ENCODE measurements around the gene JPT2.
"Not testable (repeated sequence)": the region's sequence is repeated elsewhere in the genome, so short reads cannot be mapped to it uniquely, and the experiment has no call there.

JPT2 gene

DNA sequence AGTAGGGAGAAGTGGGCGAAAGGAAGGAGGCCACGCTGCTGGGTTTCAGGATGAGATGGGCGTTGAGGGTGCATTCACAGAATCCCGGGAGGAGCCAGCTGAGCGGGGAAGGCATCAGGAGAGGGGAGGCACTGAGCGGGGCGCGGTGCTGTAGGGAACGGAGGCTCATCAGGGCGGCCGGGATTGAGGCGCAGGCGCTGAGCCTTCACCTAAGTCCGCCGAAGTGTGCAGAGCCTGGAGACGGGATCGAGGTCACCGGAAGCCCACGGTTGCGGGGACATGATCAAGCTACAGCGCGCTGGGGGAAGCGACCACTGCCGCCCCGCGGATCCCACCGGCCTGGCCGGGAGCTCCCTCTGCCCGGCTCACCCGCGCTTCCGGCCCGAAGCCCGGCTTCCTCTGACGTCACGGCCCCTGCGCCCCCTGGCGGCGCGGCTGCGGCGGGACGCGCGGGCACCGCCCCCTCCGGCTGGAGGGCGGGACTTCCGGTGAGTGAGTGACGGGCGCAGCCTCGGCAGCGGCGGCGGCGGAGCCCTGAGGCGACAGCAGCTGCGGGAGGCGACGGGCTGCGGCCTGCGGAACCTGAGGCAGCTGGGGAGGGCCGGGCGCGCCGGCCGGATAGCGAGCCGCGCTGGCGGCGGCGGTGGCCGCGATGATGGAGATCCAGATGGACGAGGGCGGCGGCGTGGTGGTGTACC, 27.8 kb downstream of the JPT2 start, which contains the start of gene MAPK8IP3:
Gene MAPK8IP3 (plus strand): TSS at position 508 of the 698 bp plus-strand sequence. CDS start 145 bp downstream, at position 653.
- peak; percentile 96 to 99 (median 97) for DNase-seq (ENCODE audit: low read depth in 2 of 3, low spot score in 2 of 3)

DNA sequence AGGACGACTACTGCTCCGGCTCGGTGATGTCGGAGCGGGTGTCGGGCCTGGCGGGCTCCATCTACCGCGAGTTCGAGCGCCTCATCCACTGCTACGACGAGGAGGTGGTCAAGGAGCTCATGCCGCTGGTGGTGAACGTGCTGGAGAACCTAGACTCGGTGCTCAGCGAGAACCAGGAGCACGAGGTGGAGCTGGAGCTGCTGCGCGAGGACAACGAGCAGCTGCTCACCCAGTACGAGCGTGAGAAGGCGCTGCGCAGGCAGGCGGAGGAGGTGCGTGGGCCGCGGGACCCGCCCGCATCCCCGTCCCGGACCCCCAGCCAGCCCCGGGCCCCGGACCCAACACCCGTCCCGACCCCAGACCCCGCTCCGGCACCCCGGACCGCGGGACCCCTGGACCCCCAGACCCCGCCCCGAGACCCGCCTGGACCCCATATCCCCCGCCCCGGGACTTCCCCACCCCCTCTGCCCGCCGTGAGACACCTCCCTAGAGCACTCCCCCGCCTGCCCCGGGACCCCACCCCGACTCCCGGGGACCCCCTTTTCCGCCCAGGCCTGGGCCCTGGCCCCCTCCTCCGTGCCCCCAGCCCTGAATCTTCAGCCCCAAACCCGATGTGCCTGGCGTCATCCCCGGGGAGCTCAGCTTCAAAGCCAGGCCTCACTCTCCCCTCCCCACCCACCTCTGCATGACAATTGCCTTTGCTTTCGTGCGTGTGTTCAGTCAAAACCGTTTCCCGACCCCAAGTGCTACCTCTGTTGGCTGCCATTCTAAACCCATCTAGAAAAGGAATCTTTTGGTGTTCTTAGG, 28.5 kb downstream of the JPT2 start:
- DNase-seq (ENCODE audit: low read depth in 2 of 3, low spot score in 2 of 3), result no peak

GRCh38 chr16:1707193-1707790, 29.2 kb downstream of the JPT2 start:
- no peak for DNase-seq (ENCODE audit: low read depth in 2 of 3, low spot score in 2 of 3)

- no peak for DNase-seq (ENCODE audit: low read depth in 2 of 3, low spot score in 2 of 3)
These were observed 30.1 kb downstream of the JPT2 start for GRCh38 chr16:1708083-1708767.

DNA sequence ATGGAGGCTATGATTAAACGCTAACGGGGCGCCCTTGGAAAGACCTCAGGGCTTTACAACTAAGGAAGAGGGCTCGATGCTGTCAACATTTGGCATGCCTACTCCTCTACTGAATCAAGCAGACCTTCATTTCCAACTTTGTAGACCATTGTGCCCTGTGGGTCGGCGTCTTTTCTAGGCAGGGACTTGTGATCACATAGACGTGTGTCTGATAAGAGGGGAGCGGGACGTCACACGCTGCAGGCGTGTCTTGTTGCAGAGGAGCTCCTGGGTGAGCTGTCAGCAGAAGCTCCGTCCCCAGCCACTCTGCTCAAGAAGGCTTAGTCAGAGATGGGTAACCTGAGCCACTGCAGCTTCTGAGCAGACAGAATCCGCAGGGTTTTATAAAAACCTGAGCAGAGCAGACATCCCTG, 30.7 kb downstream of the JPT2 start:
- DNase-seq (ENCODE audit: low read depth in 2 of 3, low spot score in 2 of 3), result no peak

GRCh38 chr16:1709356-1709755, 31.3 kb downstream of the JPT2 start:
- DNase-seq (ENCODE audit: low read depth in 2 of 3, low spot score in 2 of 3), result no peak

DNA sequence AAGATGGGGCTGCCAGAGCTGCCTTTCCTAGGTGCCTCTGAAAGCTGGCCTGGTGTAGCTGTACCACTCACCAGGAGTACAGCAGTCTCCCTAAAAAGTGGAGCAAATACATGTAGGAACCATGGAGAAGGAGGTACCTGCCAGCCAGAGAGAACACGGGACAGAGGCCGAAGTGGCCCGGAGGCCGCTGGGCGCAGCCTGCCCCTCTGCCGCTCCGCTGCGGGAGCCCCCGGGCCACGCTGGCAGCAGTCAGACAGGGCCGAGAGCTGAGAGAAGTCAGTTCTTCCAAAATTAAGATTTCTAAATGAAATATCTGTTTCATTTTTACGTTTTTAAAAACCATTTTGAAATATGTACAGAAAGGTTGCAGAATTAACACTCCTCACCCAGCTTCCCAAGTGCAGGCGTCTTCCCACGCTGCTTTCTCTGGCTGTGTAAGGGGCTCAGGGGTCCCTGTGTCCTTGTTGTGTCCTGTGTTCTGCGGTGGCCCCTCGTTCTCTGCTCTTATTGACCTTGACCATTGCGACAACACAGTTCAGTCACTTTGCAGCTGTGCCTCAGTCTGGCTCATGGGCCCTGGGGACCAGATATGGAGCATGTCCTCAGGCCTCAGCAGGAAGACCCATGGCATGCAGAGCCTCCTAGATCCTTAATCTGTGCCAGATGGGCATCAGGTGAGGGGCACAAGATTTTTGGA, 32.9 kb downstream of the JPT2 start:
- DNase-seq (ENCODE audit: low read depth in 2 of 3, low spot score in 2 of 3), result no peak

GRCh38 chr16:1712791-1713261, 34.7 kb downstream of the JPT2 start:
- no peak for DNase-seq (ENCODE audit: low read depth in 2 of 3, low spot score in 2 of 3)

DNA sequence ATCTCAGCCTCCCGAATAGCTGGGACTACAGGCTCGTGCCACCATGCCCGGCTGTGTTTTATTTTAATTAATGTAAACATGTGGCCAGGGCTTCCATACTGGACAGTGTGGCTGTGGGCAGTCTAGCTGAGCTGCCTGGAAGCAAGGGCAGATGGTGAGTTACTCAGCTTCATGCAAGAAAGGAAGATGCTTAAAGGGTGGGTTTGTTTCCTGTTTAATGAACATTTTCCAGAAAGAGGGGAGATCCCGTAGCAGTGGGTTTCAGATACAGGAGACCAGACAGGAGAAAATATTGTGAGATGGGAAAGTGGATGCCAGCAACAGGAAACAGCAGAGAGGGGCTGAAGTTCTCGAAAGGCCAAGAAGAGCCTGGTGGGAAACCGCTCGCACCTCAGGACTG, 35.3 kb downstream of the JPT2 start:
- no peak for DNase-seq (ENCODE audit: low read depth in 2 of 3, low spot score in 2 of 3)

DNA sequence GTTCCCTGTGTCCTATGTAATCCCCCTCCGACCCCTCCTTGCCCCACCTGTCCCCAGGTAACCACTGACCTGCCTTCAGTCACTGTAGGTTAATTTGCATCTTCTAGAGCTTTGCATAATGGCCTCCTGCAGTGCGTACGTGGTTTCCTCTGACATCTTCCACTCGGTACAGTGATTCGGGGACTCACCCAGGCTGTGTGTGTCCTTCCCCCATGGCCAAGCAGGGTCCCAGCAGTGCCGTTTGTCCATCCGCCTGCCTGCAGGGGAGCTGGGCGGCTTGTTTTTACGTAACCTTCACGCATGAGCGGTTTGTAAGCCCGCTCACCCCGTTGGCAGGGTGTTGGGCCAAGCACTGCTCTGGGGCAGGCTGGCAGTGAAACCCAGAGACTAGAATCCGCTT, 35.9 kb downstream of the JPT2 start:
- DNase-seq (ENCODE audit: low read depth in 2 of 3, low spot score in 2 of 3), result no peak

- no peak for DNase-seq (ENCODE audit: low read depth in 2 of 3, low spot score in 2 of 3)
These were observed 37.1 kb downstream of the JPT2 start for GRCh38 chr16:1715220-1715619.

DNA sequence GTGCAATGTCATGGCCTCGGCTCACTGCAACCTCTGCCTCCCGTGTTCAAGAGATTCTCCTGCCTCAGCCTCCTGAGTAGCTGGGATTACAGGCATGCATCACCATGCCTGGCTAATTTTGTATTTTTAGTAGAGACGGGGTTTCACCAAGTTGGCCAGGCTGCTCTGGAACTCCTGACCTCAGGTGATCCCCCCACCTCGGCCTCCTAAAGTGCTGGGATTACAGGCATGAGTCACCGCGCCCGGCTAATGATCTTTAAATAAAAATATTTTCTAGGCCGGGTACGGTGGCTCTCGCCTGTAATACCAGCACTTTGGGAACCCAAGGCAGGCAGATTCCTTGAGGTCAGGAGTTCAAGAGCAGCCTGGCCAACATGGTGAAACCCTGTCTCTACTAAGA, 40.2 kb downstream of the JPT2 start:
- DNase-seq (ENCODE audit: low read depth in 2 of 3, low spot score in 2 of 3), result not testable (repeated sequence)

GRCh38 chr16:1719559-1720229, 41.6 kb downstream of the JPT2 start:
- not testable (repeated sequence) for DNase-seq (ENCODE audit: low read depth in 2 of 3, low spot score in 2 of 3)

GRCh38 chr16:1721372-1721771, 43.3 kb downstream of the JPT2 start:
- no peak for DNase-seq (ENCODE audit: low read depth in 2 of 3, low spot score in 2 of 3)

DNA sequence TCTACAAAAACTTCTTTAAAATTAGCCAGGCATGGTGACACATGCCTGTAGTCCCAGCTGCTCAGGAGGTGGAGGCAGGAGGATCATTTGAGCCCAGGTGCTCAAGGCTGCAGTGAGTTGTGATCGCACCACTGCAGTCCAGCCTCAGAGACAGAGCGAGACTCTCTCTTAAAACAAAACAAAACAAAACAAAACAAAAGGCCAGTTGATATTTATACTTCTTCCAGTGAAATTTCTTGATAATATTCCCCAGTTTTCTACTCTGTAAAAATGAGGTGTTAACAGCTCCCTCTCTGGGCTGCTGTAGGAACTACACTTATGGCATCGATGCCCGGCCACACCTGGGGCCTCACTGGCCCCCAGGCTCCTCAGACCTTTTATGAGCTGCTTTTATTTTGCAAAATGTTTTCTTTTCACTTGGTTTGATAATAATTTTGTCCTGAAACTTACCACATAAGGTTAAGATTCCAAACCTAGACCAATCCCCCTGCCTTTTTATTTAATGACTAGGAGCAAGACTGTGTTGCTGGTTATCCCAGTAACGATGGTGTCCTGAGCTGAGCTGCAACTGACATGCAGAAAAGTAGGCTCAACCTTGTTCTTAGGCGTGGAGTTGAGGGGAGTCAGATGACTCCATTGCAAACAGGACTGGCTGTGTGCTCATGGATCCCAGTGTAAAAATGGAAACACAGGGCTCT, 45.5 kb downstream of the JPT2 start:
- no peak for DNase-seq (ENCODE audit: low read depth in 2 of 3, low spot score in 2 of 3)

DNA sequence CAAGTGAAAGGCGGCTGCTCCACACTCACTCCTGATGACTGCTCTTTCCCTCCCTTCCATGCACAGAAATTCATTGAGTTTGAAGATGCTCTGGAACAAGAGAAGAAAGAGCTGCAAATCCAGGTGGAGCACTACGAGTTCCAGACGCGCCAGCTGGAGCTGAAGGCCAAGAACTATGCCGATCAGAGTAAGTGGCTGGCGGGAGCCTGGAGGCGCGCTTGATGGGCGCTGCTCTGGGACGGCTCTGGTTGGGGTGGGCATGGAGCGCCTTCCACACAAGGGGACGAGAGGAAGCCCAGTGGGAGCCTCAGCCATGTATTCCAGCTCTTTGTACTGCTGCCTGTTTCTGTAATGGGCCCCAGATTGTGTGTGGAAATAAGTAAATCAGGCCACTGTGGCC, 46.4 kb downstream of the JPT2 start:
- no peak for DNase-seq (ENCODE audit: low read depth in 2 of 3, low spot score in 2 of 3)

- no peak for DNase-seq (ENCODE audit: low read depth in 2 of 3, low spot score in 2 of 3)
These were observed 48.8 kb downstream of the JPT2 start for GRCh38 chr16:1726661-1727502.
